Measurements from ENCODE around the gene VASN. TPM values are rescaled to one million over a fixed set of nuclear protein-coding genes. Genes with fewer than 3 reads are reported as not detected.

Gene VASN
- total RNA-seq = under 1 TPM in 1 of 2 experiments, not detected in 1; 0.31 TPM
- not detected for polyA plus RNA-seq

GRCh38 chr16:4371357-4372000 is at the start of gene VASN:
Gene VASN (plus strand): TSS chr16:4371848. CDS start chr16:4380878, 9,030 bp downstream.
- Histone ChIP-seq H3K9me3 (ENCODE audit: low read length) (no peaks in the 10 kb centered on the region), H3K27ac (ENCODE audit: low read depth, low read length) (peak within 1 kb of the TSS; percentile 67), H3K4me1 (ENCODE audit: insufficient read depth, low read length) (peaks cover 18% of the 10 kb centered on the region), H3K36me3 (ENCODE audit: insufficient read depth, low read length) (peaks cover 11% of the 10 kb centered on the region), H3K4me3 (ENCODE audit: low read length) (peak within 1 kb of the TSS; percentile 60), H3K27me3 (ENCODE audit: insufficient read depth, low read length, poor library complexity, severe bottlenecking) (no peaks in the 10 kb centered on the region)
- peak; percentile 66 to 79 (median 68) for DNase-seq
- Mint-ChIP-seq H3K27ac (peak within 1 kb of the TSS; percentile 50 to 85 (median 78)), H3K9me3 (no peaks in the 10 kb centered on the region), H3K27me3 (no peaks in the 10 kb centered on the region), H3K4me3 (peak within 1 kb of the TSS; percentile 64 to 91 (median 81)), H3K36me3 (peaks cover 0 to 27% (median 0%) of the 10 kb centered on the region in 3 donors), H3K4me1 (peaks cover 5 to 61% (median 14%) of the 10 kb centered on the region in 3 donors)
- CTCF ChIA-PET = interaction anchor here (2.2 kb wide), 1 partner anchor 31 kb away, joined by 7 read pairs; no protein-coding TSS in a partner anchor
- POLR2A ChIA-PET = no interaction called here

- H3K9me3 Mint-ChIP-seq = no peaks in the 10 kb centered on the region
- no peak for DNase-seq
- Histone ChIP-seq H3K4me3 (ENCODE audit: low read length) (no peak overlapping the region), H3K36me3 (ENCODE audit: insufficient read depth, low read length) (no peaks in the 10 kb centered on the region), H3K27me3 (ENCODE audit: insufficient read depth, low read length, poor library complexity, severe bottlenecking) (no peaks in the 10 kb centered on the region), H3K27ac (ENCODE audit: low read depth, low read length) (no peak overlapping the region), H3K9me3 (ENCODE audit: low read length) (no peaks in the 10 kb centered on the region), H3K4me1 (ENCODE audit: insufficient read depth, low read length) (peaks cover 9% of the 10 kb centered on the region)
- H3K4me3 Mint-ChIP-seq = no peak overlapping the region
- no peaks in the 10 kb centered on the region for H3K36me3 Mint-ChIP-seq
- H3K27me3 Mint-ChIP-seq = no peaks in the 10 kb centered on the region
- peak overlapping the region in 1 of 8 donors; percentile 83 for H3K27ac Mint-ChIP-seq
- ChIA-PET POLR2A (no interaction called here), CTCF (interaction anchor here (1.8 kb wide), 1 partner anchor 12 kb away, joined by 4 read pairs; no protein-coding TSS in a partner anchor)
- H3K4me1 Mint-ChIP-seq = peaks cover 4 to 15% (median 7%) of the 10 kb centered on the region in 3 donors
These were observed 49.3 kb upstream of the VASN start for GRCh38 chr16:4322121-4323052.

GRCh38 chr16:4323071-4323844 is 48.4 kb upstream of the VASN start:
- no peak overlapping the region for H3K4me3 Mint-ChIP-seq
- no peaks in the 10 kb centered on the region for H3K36me3 Mint-ChIP-seq
- H3K27ac Mint-ChIP-seq = no peak overlapping the region
- H3K9me3 Mint-ChIP-seq = no peaks in the 10 kb centered on the region
- Histone ChIP-seq H3K27me3 (ENCODE audit: insufficient read depth, low read length, poor library complexity, severe bottlenecking) (no peaks in the 10 kb centered on the region), H3K9me3 (ENCODE audit: low read length) (no peaks in the 10 kb centered on the region), H3K4me3 (ENCODE audit: low read length) (no peak overlapping the region), H3K4me1 (ENCODE audit: insufficient read depth, low read length) (peaks cover 14% of the 10 kb centered on the region), H3K36me3 (ENCODE audit: insufficient read depth, low read length) (no peaks in the 10 kb centered on the region), H3K27ac (ENCODE audit: low read depth, low read length) (no peak overlapping the region)
- CTCF ChIA-PET = interaction anchor here (1.8 kb wide), 1 partner anchor 13 kb away, joined by 4 read pairs; no protein-coding TSS in a partner anchor
- no peaks in the 10 kb centered on the region for H3K27me3 Mint-ChIP-seq
- DNase-seq = no peak
- H3K4me1 Mint-ChIP-seq = peaks cover 4 to 18% (median 7%) of the 10 kb centered on the region in 3 donors
- POLR2A ChIA-PET = no interaction called here

GRCh38 chr16:4323845-4324488 is 47.7 kb upstream of the VASN start:
- ChIA-PET POLR2A (no interaction called here), CTCF (interaction anchor here (1.1 to 1.8 kb wide), 3 partner anchors 12 to 35 kb away, joined by 3 to 4 read pairs (median 4); no protein-coding TSS in a partner anchor)
- no peaks in the 10 kb centered on the region for H3K36me3 Mint-ChIP-seq

GRCh38 chr16:4324492-4325252 is 47.0 kb upstream of the VASN start:
- DNase-seq = no peak
- no peaks in the 10 kb centered on the region for H3K27me3 Mint-ChIP-seq
- peaks cover 0 to 10% (median under 1%) of the 10 kb centered on the region in 3 donors for H3K4me1 Mint-ChIP-seq
- Histone ChIP-seq H3K27me3 (ENCODE audit: insufficient read depth, low read length, poor library complexity, severe bottlenecking) (no peaks in the 10 kb centered on the region), H3K4me3 (ENCODE audit: low read length) (no peak overlapping the region), H3K27ac (ENCODE audit: low read depth, low read length) (no peak overlapping the region), H3K36me3 (ENCODE audit: insufficient read depth, low read length) (no peaks in the 10 kb centered on the region), H3K4me1 (ENCODE audit: insufficient read depth, low read length) (peaks cover 7% of the 10 kb centered on the region), H3K9me3 (ENCODE audit: low read length) (no peaks in the 10 kb centered on the region)
- no peaks in the 10 kb centered on the region for H3K9me3 Mint-ChIP-seq
- ChIA-PET POLR2A (no interaction called here), CTCF (interaction anchor here (1.1 to 1.8 kb wide), 5 partner anchors 13 to 37 kb away, joined by 3 to 5 read pairs (median 4); no protein-coding TSS in a partner anchor)
- no peak overlapping the region for H3K27ac Mint-ChIP-seq
- no peaks in the 10 kb centered on the region for H3K36me3 Mint-ChIP-seq
- no peak overlapping the region for H3K4me3 Mint-ChIP-seq

More at GRCh38 chr16:4323845-4324488, 47.7 kb upstream of the VASN start:
- peaks cover 4 to 17% (median 7%) of the 10 kb centered on the region in 3 donors for H3K4me1 Mint-ChIP-seq
- no peak overlapping the region for H3K4me3 Mint-ChIP-seq
- Histone ChIP-seq H3K27me3 (ENCODE audit: insufficient read depth, low read length, poor library complexity, severe bottlenecking) (no peaks in the 10 kb centered on the region), H3K27ac (ENCODE audit: low read depth, low read length) (no peak overlapping the region), H3K4me1 (ENCODE audit: insufficient read depth, low read length) (peaks cover 14% of the 10 kb centered on the region), H3K4me3 (ENCODE audit: low read length) (no peak overlapping the region), H3K9me3 (ENCODE audit: low read length) (no peaks in the 10 kb centered on the region), H3K36me3 (ENCODE audit: insufficient read depth, low read length) (no peaks in the 10 kb centered on the region)
- no peak overlapping the region for H3K27ac Mint-ChIP-seq
- H3K9me3 Mint-ChIP-seq = no peaks in the 10 kb centered on the region
- no peak for DNase-seq
- H3K27me3 Mint-ChIP-seq = no peaks in the 10 kb centered on the region

GRCh38 chr16:4325253-4325758 is 46.3 kb upstream of the VASN start:
- no peaks in the 10 kb centered on the region for H3K27me3 ChIP-seq (ENCODE audit: insufficient read depth, low read length, poor library complexity, severe bottlenecking)
- CTCF ChIA-PET = interaction anchor here (1.1 to 8.0 kb wide), 6 partner anchors 13 to 72 kb away, joined by 3 to 72 read pairs (median 4); no protein-coding TSS in a partner anchor
- no peaks in the 10 kb centered on the region for H3K9me3 Mint-ChIP-seq

More at GRCh38 chr16:4325253-4325758, 46.3 kb upstream of the VASN start:
- Mint-ChIP-seq H3K27me3 (peaks cover 0 to 2% of the 10 kb centered on the region in 2 donors), H3K36me3 (no peaks in the 10 kb centered on the region), H3K4me1 (peaks cover 0 to 10% (median 0%) of the 10 kb centered on the region in 3 donors), H3K27ac (no peak overlapping the region), H3K4me3 (peak overlapping the region in 2 of 7 donors; percentile 19 to 24)
- no peak overlapping the region for H3K27ac ChIP-seq (ENCODE audit: low read depth, low read length)
- POLR2A ChIA-PET = interaction anchor here (0.6 kb wide), 1 partner anchor 12 kb away, joined by 3 read pairs; no protein-coding TSS in a partner anchor
- DNase-seq = no peak
- no peaks in the 10 kb centered on the region for H3K9me3 ChIP-seq (ENCODE audit: low read length)
- no peak overlapping the region for H3K4me3 ChIP-seq (ENCODE audit: low read length)
- no peaks in the 10 kb centered on the region for H3K36me3 ChIP-seq (ENCODE audit: insufficient read depth, low read length)
- peaks cover 6% of the 10 kb centered on the region for H3K4me1 ChIP-seq (ENCODE audit: insufficient read depth, low read length)

All from CD8-positive, alpha-beta memory T cell (primary cell).